Astrocyte of the hippocampus (primary cell): ENCODE data around the gene DLGAP1.
A peak's percentile ranks its signal among the peaks of the same experiment; 100 is the strongest.
"Not testable (repeated sequence)": the region's sequence is repeated elsewhere in the genome, so short reads cannot be mapped to it uniquely, and the experiment has no call there.

Experiments
- DNase-seq: peaks from one replicate; pipeline ENCODE4 v3.0.0; 2011; ENCODE audit warnings: low read depth, low spot score

Gene DLGAP1

GRCh38 chr18:3721771-3722648 lies 733.1 kb downstream of the DLGAP1 start:
- DNase-seq, result no peak

GRCh38 chr18:3720818-3721545 lies 734.1 kb downstream of the DLGAP1 start:
- DNase-seq, result no peak

DNA sequence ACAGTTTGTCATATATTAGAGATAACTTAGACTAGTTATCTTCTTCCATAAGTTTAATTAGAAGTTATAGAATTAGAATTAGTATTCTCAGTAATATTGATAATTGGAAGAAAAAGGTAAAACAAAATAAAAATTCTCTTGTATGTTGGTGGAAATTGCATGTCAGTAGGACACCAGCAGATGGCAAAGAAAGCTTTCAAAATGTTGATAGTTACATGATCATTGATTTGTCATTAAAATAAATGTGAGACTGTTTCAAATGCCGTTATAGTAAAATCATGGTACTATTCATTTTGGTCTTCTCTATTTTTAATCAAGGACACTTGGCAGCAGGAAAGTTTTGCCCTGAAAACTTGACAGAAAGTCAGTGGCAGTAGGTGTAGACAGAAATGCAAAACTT lies 734.9 kb downstream of the DLGAP1 start:
- no peak for DNase-seq

DNA sequence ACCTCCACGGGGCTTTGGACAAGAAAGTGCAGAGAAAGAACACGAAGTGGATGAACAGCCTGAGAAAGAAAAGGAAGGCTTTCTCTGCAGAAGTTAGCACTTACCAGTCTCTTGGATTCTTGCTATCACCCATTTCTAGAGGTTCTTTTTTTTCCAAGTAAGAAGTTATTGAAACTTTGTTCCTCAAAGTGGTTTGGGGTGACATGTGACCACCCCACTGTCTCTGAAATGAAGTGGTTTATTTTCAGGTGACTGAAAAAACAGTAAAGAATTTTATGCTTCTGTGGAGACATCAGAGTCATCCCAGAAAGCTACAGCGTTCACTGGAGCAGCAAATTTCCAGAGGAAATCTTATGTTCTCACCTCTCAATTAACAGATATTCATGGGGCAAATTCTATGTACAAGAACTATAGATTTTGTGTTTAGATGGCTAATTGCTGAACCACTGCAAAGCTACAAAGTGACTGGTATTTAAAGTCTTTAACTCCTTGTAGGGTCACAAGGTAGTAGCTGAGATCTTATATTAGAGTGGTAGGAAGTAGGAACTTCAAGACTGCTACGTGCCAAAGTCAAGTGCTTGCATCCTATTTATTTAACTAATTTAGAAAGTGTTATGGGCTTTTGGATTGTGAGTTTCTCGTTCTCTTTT lies 737.6 kb downstream of the DLGAP1 start:
- DNase-seq, result no peak

DNA sequence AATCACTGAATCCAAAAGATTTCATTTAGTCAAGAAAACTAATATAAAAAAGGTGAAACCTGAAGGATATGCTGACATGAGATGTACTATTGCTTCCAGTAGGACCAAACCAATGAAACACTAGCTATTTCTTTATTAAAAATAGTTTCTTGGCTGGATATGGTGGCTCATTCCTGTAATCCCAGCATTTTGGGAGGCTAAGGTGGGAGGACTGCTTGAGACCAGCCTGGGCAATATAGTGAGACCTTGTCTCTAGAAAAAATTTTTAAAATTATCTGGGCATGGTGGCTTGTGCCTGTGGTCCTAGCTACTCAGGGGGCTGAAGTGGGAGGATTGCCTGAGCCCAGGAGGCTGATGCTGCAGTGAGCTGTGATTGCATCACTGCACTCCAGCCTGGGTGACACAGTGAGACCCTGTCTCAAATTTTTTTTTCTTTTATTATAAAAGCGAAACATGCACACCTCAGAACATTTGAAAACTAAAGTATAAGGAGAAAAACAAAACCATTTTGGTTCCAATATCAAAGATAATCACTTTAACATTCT lies 738.9 kb downstream of the DLGAP1 start:
- DNase-seq, result no peak

GRCh38 chr18:3715231-3716080 lies 739.7 kb downstream of the DLGAP1 start:
- DNase-seq, result no peak

DNA sequence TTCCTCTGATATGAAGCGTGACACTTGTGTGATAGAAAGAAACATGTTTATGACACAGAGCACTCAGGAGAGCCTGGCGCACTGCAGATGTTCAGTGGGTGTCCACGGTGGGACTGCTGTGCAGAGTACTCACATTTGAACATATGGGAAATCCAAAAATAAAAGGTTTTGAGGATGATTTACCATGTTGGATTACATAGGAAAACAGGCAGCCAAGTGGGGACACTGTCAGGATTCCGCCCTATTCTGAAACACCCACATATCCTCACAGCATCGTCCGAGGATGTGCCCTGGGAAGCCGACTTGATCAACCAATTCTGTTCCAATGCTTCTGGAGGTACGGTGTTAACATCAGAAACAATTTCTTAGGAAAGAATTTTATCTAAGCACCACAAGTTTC lies 741.4 kb downstream of the DLGAP1 start:
- DNase-seq, result no peak

- DNase-seq, result no peak
Observed at GRCh38 chr18:3713166-3713565, 741.9 kb downstream of the DLGAP1 start.

- no peak for DNase-seq
Observed at GRCh38 chr18:3712491-3712890, 742.6 kb downstream of the DLGAP1 start.

DNA sequence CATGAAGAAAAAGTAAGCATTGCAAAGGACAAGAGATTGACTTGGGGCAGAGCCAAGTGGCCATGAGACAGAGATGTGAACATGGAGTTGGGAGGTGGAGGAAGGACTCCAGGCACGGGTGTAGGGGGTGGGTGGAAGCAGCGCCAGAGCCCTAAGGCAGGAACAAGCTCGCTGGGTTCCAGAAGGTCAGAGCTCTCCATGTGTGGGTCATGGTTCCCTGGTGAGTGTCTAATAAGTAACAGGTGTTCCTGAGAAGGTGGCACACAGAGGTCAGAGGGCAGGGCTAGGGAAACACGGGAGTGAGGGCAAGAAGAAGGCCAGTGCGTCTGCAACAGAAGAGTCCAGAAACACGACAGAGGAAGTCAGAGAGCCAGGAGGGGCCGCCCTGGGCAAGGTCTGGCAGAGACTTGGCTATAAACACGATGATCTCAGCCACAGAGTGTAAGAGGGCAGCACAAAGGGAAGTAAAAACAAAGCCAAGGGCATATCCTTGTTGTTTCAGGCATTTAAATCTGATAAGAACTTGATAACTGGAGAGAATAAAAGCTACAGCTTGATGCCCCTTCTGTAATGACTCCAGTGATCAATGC lies 744.3 kb downstream of the DLGAP1 start:
- DNase-seq, result peak; percentile 60

DNA sequence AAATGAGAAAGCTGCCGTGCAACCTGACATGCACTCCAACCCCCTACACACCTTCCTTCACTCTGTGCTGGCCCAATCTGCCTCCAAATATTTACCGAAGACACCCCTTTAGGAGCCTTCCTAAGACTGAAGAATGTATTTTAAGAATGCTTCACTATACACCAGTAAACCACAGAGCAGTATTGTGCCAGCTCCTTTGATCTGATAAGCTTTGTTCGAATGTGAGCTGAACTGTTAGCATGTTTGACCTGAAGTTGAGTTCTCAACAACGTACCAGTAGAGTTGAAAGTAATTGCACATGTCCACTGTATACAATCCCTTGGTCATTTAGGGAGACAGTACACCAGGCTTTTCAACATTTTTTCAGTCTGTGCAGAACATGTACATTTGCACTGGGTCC lies 745.9 kb downstream of the DLGAP1 start:
- peak; percentile 64 for DNase-seq

GRCh38 chr18:3706279-3707097 lies 748.6 kb downstream of the DLGAP1 start:
- no peak for DNase-seq

DNA sequence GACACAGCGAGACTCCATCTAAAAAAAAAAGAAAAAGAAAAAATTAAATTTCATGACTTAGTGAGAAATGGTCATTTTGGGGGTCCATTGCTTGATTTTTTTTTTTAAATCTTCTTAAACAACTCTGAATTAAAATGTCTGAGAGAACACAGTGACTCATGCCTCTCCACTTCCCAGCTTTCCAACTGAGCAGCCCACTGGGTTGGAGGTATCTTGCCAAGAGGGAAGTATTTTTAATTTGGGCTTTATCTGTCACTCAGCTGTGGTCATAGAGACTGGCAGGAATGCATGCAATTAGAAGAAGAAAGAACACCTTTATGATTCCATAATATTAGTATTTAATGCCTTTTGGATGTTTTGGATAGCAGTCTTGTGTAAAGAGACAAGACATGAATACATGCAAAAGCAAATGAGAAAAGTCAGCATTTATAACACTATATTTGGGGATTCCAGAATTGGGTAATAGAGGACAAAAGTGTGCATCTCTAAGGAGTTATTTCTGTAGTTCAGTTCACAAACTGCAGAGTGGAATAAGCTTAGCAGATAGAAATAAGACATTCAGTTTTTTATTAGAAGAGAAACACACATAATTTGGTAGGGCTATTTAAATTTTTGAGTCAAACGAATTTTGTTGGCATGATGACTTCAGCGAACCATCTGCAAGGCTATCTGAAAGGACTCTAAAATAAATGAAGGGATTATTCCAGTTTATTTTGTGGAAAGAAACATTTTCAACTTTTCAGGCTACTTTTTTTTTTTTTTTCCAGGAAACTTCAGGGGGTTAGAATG lies 750.4 kb downstream of the DLGAP1 start:
- peak; percentile 80 for DNase-seq

DNA sequence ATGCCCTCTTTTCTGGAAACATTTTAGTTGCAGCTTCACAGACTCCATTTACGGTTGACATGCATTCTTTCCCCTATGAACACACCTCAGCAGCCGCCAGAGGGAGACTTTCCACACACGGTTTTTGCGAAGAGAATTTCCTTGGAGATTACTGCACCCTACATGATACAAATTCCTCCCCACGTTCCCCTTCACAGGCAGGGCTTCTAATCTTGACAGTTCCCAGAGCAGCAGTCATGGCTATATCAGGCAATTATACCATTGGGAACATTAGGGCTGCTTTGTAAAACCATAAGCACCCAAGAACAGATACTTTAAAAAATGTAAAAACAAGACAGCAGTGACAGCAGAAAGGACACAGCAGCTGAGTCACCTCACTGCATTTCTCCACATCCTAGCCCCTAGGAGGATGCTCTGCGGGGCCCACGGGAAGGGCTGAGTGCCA lies 751.4 kb downstream of the DLGAP1 start:
- peak; percentile 87 for DNase-seq

DNA sequence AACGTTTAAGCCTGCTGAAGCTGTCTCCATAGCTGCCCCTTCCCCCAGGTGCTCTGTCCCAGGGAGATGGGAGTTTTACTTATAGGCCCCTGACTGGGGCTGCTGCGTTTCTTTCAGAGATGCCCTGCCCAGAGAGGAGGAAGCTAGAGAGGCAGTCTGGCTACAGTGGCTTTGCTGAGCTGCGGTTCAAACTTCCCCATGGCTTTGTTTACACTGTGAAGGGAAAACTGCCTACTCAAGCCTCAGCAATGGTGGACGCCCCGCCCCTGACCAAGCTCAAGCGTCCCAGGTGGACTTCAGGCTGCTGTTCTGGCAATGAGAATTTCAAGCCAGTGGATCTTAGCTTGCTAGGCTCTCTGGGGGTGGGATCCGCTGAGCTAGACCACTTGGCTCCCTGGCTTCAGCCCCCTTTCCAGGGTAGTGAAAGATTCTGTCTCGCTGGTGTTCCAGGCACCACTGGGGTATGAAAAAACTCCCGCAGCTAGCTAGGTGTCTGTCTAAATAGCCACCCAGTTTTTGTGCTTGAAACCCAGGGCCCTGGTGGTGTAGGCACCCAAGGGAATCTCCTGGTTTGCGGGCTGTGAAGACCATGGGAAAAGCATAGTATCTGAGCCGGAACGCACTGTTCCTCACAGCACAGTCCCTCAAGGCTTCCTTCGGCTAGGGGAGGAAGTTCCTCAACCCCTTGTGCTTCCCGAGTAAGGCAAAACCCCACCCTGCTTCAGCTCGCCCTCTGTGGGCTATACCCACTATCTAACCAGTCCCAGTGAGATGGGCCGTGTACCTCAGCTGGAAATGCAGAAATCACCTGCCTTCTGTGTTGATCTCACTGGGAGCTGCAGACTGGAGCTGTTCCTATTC lies 755.2 kb downstream of the DLGAP1 start:
- not testable (repeated sequence) for DNase-seq

DNA sequence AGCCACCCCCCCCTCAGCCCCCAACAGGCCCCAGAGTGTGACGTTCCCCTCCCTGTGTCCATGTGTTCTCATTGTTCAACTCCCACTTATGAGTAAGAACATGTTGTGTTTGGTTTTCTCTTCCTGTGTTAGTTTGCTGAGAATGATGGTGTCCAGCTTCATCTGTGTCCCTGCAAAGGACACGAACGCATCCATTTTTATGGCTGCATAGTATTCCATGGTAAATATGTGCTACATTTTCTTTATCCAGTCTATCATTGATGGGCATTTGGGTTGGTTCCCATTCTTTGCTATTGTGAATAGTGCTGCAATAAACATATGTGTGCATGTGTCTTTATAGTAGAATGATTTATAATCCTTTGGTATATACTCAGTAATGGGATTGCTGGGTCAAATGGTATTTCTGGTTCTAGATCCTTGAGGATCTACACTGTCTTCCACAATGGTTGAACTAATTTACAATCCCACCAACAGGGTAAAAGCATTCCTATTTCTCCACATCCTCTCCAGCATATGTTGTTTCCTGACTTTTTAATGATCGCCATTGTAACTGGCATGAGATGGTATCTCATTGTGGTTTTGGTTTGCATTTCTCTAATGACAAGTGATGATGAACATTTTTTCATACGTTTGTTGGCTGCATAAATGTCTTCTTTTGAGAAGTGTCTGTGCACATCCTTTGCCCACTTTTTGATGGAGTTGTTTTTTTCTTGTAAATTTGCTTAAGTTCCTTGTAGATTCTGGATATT lies 760.9 kb downstream of the DLGAP1 start:
- DNase-seq, result not testable (repeated sequence)

- DNase-seq, result no peak
Observed at GRCh38 chr18:3693410-3693809, 761.7 kb downstream of the DLGAP1 start.
